COLO668 (cell line): ENCODE data around the gene HPS4.
"Not testable (repeated sequence)": the region's sequence is repeated elsewhere in the genome, so short reads cannot be mapped to it uniquely, and the experiment has no call there.

Experiments
- DNase-seq: peaks from one replicate; lab custom pipeline; 2025; ENCODE audit not compliant: unreplicated experiment; lab: John Stamatoyannopoulos, UW

The HPS4 gene

GRCh38 chr22:26416670-26417276, 66.8 kb downstream of the HPS4 start:
- DNase-seq, result no peak

- DNase-seq, result no peak
Observed at GRCh38 chr22:26416256-26416655, 67.3 kb downstream of the HPS4 start.

- DNase-seq, result no peak
Observed at GRCh38 chr22:26414347-26414746, 69.2 kb downstream of the HPS4 start.

GRCh38 chr22:26410386-26410785, 73.2 kb downstream of the HPS4 start:
- no peak for DNase-seq

GRCh38 chr22:26409719-26410335, 73.8 kb downstream of the HPS4 start:
- no peak for DNase-seq

GRCh38 chr22:26408562-26409220, 74.9 kb downstream of the HPS4 start:
- DNase-seq, result not testable (repeated sequence)

- peak; percentile 35 for DNase-seq
Observed at GRCh38 chr22:26406118-26406517, 77.5 kb downstream of the HPS4 start.

GRCh38 chr22:26404851-26405421, 78.6 kb downstream of the HPS4 start:
- no peak for DNase-seq

GRCh38 chr22:26401726-26402125, 81.9 kb downstream of the HPS4 start:
- peak; percentile 4 for DNase-seq
